ENCODE results near the gene IL27RA. TPM values are rescaled to one million over a fixed set of nuclear protein-coding genes. Genes with fewer than 3 reads are reported as not detected.

Gene IL27RA
- total RNA-seq, 2 experiments from 2014 or later = 5.2 to 9.0 TPM

DNA sequence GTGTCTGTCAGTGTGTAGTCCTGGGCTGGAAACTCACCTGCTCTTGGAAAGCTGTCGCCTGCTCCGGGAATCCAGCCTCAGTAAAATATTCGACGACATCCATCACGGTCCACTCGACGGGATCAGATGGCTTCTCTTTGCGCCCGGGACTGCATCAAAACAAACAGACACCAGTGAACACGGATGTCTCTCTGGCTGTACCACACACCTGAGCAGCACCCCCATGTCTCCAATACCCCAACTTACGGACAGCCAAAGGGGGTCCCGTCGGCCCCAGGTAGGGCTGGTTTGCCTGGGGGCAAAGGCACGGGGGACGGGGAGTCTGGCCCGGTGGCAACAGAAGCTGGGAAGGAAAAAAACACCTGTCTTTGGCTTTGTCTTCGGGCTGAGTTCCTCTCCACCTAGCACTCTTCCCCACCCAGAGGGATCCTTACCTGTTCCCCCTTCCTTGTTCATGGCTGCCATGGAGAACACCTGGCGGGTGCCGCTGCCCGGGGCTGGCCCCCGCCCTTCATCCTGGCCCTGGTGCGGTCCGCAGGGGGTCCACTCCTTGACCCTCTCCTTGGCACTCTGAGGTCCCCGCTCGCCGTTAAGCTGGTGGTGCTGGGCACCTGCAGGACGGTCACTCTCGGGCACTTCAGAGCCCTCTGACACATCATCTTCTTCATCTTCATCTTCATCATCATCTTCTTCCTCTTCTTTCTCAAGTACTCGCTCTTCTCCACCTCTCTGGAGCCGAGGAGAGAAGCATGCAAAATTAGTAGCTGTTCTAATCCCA, 57.3 kb downstream of the IL27RA start:
- Histone ChIP-seq H3K9me2 (ENCODE audit: insufficient read depth, low read length) (no peaks in the 10 kb centered on the region), H3K4me3 (ENCODE audit: low read depth, low read length, poor library complexity, severe bottlenecking) (peak overlapping the region; percentile 87), H3K4me1 (ENCODE audit: insufficient read depth, low read length, poor library complexity, severe bottlenecking) (peaks cover 21% of the 10 kb centered on the region), H3K9me3 (ENCODE audit: low read length) (peaks cover 9% of the 10 kb centered on the region), H4K20me1 (ENCODE audit: insufficient read depth, low read length) (peaks cover 9% of the 10 kb centered on the region; the same call in 1 of the 2 replicates), H3K79me2 (ENCODE audit: insufficient read depth, low read depth, low read length) (peaks cover 15% of the 10 kb centered on the region; the same call in 1 of the 2 replicates), H2AFZ (ENCODE audit: low read length) (no peak overlapping the region), H3K4me2 (ENCODE audit: low read length) (peak overlapping the region; percentile 82), H3K27ac (ENCODE audit: low read depth, low read length, poor library complexity, severe bottlenecking) (peak overlapping the region; percentile 63), H3K36me3 (ENCODE audit: insufficient read depth, low read length) (peaks cover 49% of the 10 kb centered on the region)
- ChIA-PET POLR2A (no interaction called here), CTCF (ENCODE audit: unreplicated experiment) (no interaction called here)
- intact Hi-C loops (cut with micrococcal nuclease; ENCODE audit: unreplicated experiment) = loop anchor here (1.0 kb wide), 1 partner anchor 16 kb away; no protein-coding TSS in a partner anchor
- TF ChIP-seq EZH2phosphoT487 (IDR thresholded peaks at IDR 0.05; ENCODE audit: borderline replicate concordance, low read depth, low read length) (no peak), CTCF (conservative IDR thresholded peaks at IDR 0.05; ENCODE audit: low read length) (no peak)
- BruUV-seq (replicated peaks) = TSS peak; percentile 74
- no peak for DNase-seq (ENCODE audit: low spot score)

- Histone ChIP-seq H3K79me2 (ENCODE audit: insufficient read depth, low read depth, low read length) (peaks cover 15% of the 10 kb centered on the region; the same call in 1 of the 2 replicates), H3K9me2 (ENCODE audit: insufficient read depth, low read length) (no peaks in the 10 kb centered on the region), H3K4me2 (ENCODE audit: low read length) (peak overlapping the region; percentile 82), H3K4me1 (ENCODE audit: insufficient read depth, low read length, poor library complexity, severe bottlenecking) (peaks cover 21% of the 10 kb centered on the region), H4K20me1 (ENCODE audit: insufficient read depth, low read length) (peaks cover 9% of the 10 kb centered on the region; the same call in 1 of the 2 replicates), H2AFZ (ENCODE audit: low read length) (no peak overlapping the region), H3K36me3 (ENCODE audit: insufficient read depth, low read length) (peaks cover 49% of the 10 kb centered on the region), H3K27ac (ENCODE audit: low read depth, low read length, poor library complexity, severe bottlenecking) (peak overlapping the region; percentile 63), H3K4me3 (ENCODE audit: low read depth, low read length, poor library complexity, severe bottlenecking) (peak overlapping the region; percentile 87), H3K9me3 (ENCODE audit: low read length) (peaks cover 9% of the 10 kb centered on the region)
- BruUV-seq (replicated peaks) = no TSS peak
- intact Hi-C loops (cut with micrococcal nuclease; ENCODE audit: unreplicated experiment) = loop anchor here (1.0 kb wide), 1 partner anchor 16 kb away; no protein-coding TSS in a partner anchor
- POLR2A ChIA-PET = no interaction called here
- TF ChIP-seq EZH2phosphoT487 (IDR thresholded peaks at IDR 0.05; ENCODE audit: borderline replicate concordance, low read depth, low read length) (no peak), CTCF (conservative IDR thresholded peaks at IDR 0.05; ENCODE audit: low read length) (peak; percentile 76)
- CTCF ChIA-PET (ENCODE audit: unreplicated experiment) = no interaction called here
- peak; percentile 80 for DNase-seq (ENCODE audit: low spot score)
Measured at GRCh38 chr19:14089412-14089661, 57.8 kb downstream of the IL27RA start.

All from OCI-LY7 (cell line).